HPDE6-E6E7 (cell line): Measurements from ENCODE around the gene LRP6.

Experiments used
- DNase-seq: peaks from one replicate; pipeline ENCODE4 v3.0.0; 2011; ENCODE audit warnings: missing footprints; ENCODE audit errors: extremely low spot score

The LRP6 gene

GRCh38 chr12:12072064-12072760 is 194.6 kb downstream of the LRP6 start:
- no peak for DNase-seq

DNA sequence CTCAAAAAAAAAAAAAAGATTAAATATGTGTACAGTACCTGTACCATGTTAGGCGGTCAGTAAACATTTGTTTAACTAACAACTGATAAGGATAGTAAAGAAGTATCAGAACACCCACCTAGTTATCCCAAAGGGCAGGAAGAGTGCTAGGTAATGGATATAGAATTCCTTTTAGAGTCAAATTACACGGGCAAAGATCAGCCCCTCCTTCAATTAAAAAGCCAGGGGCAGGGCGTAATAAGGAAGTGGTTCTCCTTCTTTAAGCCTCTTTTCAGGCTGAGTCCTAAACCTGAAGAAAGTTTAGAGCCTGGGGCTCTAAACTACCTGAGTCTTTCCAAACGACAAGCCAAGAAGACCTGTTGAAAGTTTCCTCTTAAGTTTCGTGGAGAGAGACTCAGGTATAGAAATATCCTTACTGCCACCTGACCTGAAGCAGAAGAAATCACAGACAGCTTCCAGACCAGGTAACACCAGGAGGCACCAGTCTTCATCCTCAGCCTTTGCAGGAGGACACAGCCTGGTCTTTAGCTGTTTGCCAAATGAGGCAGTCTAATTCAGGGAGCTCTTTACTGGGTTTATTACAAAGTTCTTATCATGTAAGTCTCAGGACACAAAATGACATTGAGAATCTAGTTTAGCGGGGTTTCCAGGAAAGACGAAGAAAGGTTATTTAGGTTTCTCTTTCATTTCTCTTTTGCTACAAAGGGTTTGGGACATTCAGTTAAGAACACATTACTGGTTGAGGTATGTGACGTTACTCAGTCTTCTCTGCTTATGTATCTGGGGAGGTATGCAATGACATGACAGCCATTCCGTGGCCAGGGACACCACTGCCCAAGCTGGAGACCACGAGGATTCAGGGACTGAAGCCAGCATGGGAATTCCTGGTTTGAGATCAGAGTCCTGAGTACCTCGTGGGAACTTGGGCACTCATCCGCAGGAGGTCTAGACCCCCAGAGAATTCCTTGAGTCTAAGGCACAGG is 195.9 kb downstream of the LRP6 start, which contains the start of gene BCL2L14:
TSS of gene BCL2L14 (plus strand) at position 266 of the 983 bp plus-strand sequence. CDS start 8,367 bp downstream, outside the sequence.
- no peak for DNase-seq

DNA sequence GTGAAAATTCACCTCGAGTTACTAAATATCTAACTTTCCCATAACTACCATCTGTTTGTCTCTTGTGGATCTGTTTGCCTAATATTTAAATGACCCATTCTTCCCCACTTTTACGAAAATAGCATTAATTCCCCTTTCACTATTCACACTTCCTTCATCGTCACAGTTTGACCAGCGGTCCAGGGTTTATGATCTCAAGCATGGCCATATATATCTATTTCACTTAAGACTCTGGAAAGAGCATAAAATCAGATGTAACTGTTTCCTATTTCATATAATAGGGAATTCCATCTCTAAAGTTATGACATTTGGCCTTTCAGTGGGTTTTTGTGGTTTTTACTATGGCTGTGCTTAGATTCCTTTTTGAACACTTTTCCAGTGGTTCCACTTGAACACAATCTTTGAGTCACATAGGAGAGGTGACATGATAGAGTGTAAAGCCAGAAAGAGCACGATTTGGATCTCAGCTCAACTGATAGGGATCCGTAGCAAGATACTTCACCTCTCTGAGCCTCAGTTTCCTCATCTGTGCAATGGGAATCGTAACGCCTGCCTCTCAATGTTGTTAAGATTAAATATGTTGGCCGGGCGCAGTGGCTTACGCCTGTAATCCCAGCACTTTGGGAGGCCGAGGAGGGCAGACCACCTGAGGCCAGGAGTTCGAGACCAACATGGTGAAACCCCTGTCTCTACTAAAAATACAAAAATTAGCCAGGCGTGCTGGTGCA is 196.9 kb downstream of the LRP6 start:
- DNase-seq, result no peak

DNA sequence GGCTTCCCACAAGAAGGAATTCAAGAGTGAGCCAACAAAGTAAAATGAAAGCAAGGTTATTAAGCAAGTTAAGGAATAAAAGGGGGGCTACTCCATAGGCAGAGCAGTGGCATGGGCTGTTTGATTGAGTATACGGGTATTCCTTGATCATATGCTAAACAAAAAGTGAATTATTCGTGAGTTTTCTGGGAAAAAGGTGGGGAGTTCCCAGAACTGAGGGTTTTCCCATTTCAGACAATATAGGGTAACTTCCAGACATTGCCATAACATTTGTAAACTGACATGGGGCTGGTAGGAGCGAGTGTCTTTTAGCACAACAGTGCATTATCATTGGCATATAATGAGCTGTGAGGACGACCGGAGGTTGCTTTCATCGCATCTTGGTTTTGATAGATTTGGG is 198.1 kb downstream of the LRP6 start:
- DNase-seq, result no peak
